Neural crest cell (in vitro differentiated cells): ENCODE results near the gene DENND1B. TPM values are rescaled to one million over a fixed set of nuclear protein-coding genes. Genes with fewer than 3 reads are reported as not detected.

ENCODE experiments used
- DNase-seq: peaks from one replicate; pipeline ENCODE4 v3.0.0; 2021; ENCODE audit warnings: low read depth, mixed read lengths, low spot score
- H3K27ac Mint-ChIP-seq: one replicate; pipeline ENCODE4 v1.8.0; 2021; ENCODE audit warnings: mild to moderate bottlenecking, mixed read lengths; ENCODE audit not compliant: unreplicated experiment
- H3K27me3 Mint-ChIP-seq: 2 replicates; pipeline ENCODE4 v1.8.0; 2021; ENCODE audit warnings: low read depth, mild to moderate bottlenecking, mixed read lengths
- H3K36me3 Mint-ChIP-seq: 2 replicates; pipeline ENCODE4 v1.8.0; 2021; ENCODE audit warnings: low read depth, mild to moderate bottlenecking, mixed read lengths
- H3K4me1 Mint-ChIP-seq: 2 replicates; pipeline ENCODE4 v1.8.0; 2021; ENCODE audit warnings: mixed read lengths
- H3K4me3 Mint-ChIP-seq: one replicate; pipeline ENCODE4 v1.8.0; 2021; ENCODE audit warnings: mild to moderate bottlenecking, mixed read lengths
- H3K9me3 Mint-ChIP-seq: 2 replicates; pipeline ENCODE4 v1.8.0; 2021; ENCODE audit warnings: mixed read lengths
- CTCF ChIP-seq: fragments of 200-600 bp; sonication (generic); conservative IDR thresholded peaks from 2 replicates; pipeline ENCODE4 v1.5.0; 2021; ENCODE audit warnings: antibody characterized with exemption, mild to moderate bottlenecking
- total RNA-seq: library from RNA; stranded (reverse); gene quantifications from 2 replicates; pipeline ENCODE4 v1.2.1, GENCODE V29; 2021

The DENND1B gene
- total RNA-seq, 1 donor from 2014 or later = 6.5 TPM

DNA sequence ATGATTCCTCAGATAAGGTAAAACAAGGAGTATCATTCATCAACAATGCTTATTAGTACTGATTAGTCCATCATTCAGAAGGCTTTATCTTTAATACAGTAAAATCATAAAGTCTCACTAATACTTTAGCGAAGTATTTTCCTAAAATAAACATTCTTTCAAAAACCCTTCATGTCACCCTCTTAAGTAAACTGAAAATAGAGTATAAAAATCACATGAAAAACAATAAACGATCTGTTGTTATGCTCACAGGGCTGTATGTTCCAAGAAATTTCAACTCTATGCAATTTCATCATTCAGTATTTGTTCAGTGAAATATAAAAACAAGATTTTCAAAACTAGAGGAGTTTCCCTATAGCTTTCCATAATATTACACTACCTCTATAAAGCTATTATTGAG lies 102.0 kb downstream of the DENND1B start:
- H3K4me1 Mint-ChIP-seq = peaks cover 9% of the 10 kb centered on the region
- H3K36me3 Mint-ChIP-seq = no peaks in the 10 kb centered on the region
- no peak for TF ChIP-seq CTCF
- no peaks in the 10 kb centered on the region for H3K9me3 Mint-ChIP-seq
- no peaks in the 10 kb centered on the region for H3K27me3 Mint-ChIP-seq
- no peak overlapping the region for H3K4me3 Mint-ChIP-seq
- H3K27ac Mint-ChIP-seq = no peak overlapping the region
- DNase-seq = no peak

- Mint-ChIP-seq H3K27me3 (no peaks in the 10 kb centered on the region), H3K4me3 (no peak overlapping the region), H3K9me3 (no peaks in the 10 kb centered on the region), H3K27ac (no peak overlapping the region), H3K4me1 (peaks cover 9% of the 10 kb centered on the region), H3K36me3 (no peaks in the 10 kb centered on the region)
- DNase-seq = no peak
- TF ChIP-seq CTCF = no peak
These were observed 102.9 kb downstream of the DENND1B start for GRCh38 chr1:197672347-197672746.

DNA sequence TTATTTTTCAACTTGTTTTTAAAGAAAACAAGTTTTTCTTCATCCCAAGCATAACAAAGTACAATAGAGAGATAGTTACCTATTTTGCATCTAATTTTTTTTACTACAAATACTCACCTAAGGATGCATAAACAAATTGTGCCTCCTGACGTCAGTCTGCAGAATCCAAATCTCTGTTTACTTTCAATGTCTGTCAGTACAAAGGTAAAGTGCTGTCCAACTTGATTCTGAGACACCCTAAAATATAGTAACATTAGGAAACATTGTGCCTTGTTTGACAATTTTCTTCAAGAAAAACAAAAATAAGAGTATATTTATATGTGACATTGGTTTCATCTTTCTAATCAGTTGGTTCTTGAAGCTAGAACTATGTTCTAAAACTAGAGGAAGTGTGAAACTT lies 103.4 kb downstream of the DENND1B start:
- Mint-ChIP-seq H3K9me3 (no peaks in the 10 kb centered on the region), H3K27me3 (no peaks in the 10 kb centered on the region), H3K4me1 (peaks cover 9% of the 10 kb centered on the region), H3K27ac (no peak overlapping the region), H3K4me3 (no peak overlapping the region), H3K36me3 (no peaks in the 10 kb centered on the region)
- no peak for DNase-seq
- no peak for TF ChIP-seq CTCF

- peaks cover 9% of the 10 kb centered on the region for H3K4me1 Mint-ChIP-seq
- no peak overlapping the region for H3K27ac Mint-ChIP-seq
- no peaks in the 10 kb centered on the region for H3K27me3 Mint-ChIP-seq
- H3K9me3 Mint-ChIP-seq = no peaks in the 10 kb centered on the region
- no peak for TF ChIP-seq CTCF
- no peaks in the 10 kb centered on the region for H3K36me3 Mint-ChIP-seq
- H3K4me3 Mint-ChIP-seq = no peak overlapping the region
- DNase-seq = no peak
These were observed 104.1 kb downstream of the DENND1B start for GRCh38 chr1:197671140-197671539.

DNA sequence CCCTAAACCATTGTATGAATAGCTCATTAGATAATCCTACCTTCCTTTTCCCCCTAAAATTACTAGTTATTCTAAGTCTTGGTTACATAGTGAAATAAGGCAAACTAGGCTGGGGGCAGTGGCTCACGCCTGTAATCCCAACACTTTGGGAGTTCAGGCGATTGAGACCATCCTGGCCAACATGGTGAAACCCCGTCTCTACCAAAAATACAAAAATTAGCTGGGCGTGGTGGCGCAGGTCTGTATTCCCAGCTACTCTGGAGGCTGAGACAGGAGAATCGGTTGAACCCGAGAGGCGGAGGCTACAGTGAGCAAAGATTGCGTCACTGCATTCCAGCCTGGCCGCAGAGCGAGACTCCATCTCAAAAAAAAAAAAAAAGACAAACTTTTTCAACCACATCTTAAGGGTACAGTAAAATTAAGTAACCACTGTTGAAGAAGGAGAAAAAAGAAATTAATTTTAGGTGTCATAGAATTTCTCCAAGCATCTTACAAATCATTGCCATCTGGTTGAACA lies 108.5 kb downstream of the DENND1B start:
- no peak for TF ChIP-seq CTCF
- no peaks in the 10 kb centered on the region for H3K9me3 Mint-ChIP-seq
- H3K27ac Mint-ChIP-seq = no peak overlapping the region
- H3K27me3 Mint-ChIP-seq = no peaks in the 10 kb centered on the region
- H3K4me3 Mint-ChIP-seq = no peak overlapping the region
- H3K36me3 Mint-ChIP-seq = no peaks in the 10 kb centered on the region
- DNase-seq = no peak
- peaks cover 14% of the 10 kb centered on the region for H3K4me1 Mint-ChIP-seq

- Mint-ChIP-seq H3K4me3 (no peak overlapping the region), H3K27me3 (no peaks in the 10 kb centered on the region), H3K9me3 (no peaks in the 10 kb centered on the region), H3K4me1 (peaks cover 18% of the 10 kb centered on the region), H3K36me3 (no peaks in the 10 kb centered on the region), H3K27ac (no peak overlapping the region)
- TF ChIP-seq CTCF = no peak
- DNase-seq = no peak
These were observed 110.9 kb downstream of the DENND1B start for GRCh38 chr1:197664391-197664790.
